Cardiac muscle cell (in vitro differentiated cells and primary cell): Measurements from ENCODE around the gene C19orf85. TPM values are rescaled to one million over a fixed set of nuclear protein-coding genes. Genes with fewer than 3 reads are reported as not detected.

Experiments used
- DNase-seq, 2 donors: peaks; one replicate each; pipeline versions ENCODE4 v3.0.0 to v3.0.0-alpha.2; 2010 to 2017; ENCODE audit warnings: low read depth in 1 of 2, low spot score in 1 of 2
- H3K27ac ChIP-seq: fragments of 200-600 bp; sonication (generic); 2 replicates; pipeline ENCODE4 v1.5.1; 2016
- H3K27me3 ChIP-seq: fragments of 200-600 bp; sonication (generic); 2 replicates; pipeline ENCODE4 v1.6.0; 2016; ENCODE audit warnings: control low read depth
- H3K36me3 ChIP-seq: fragments of 200-600 bp; sonication (generic); 2 replicates; pipeline ENCODE4 v1.5.1; 2016; ENCODE audit warnings: control low read depth
- H3K4me1 ChIP-seq: fragments of 200-600 bp; sonication (generic); 2 replicates; pipeline ENCODE4 v1.8.1; 2017; ENCODE audit warnings: low read depth, mild to moderate bottlenecking, mixed run types
- H3K4me3 ChIP-seq: fragments of 200-600 bp; sonication (generic); 2 replicates; pipeline ENCODE4 v1.5.1; 2016; ENCODE audit warnings: mild to moderate bottlenecking
- H3K9me3 ChIP-seq: fragments of 200-600 bp; sonication (generic); 2 replicates; pipeline ENCODE4 v1.5.1; 2017; ENCODE audit warnings: low read depth, mild to moderate bottlenecking, control low read depth
- CTCF ChIP-seq: IDR thresholded peaks from 2 replicates; pipeline ENCODE4 v1.5.1; 2012; ENCODE audit warnings: low read depth, mild to moderate bottlenecking, low read length
- polyA plus RNA-seq: library from polyadenylated mRNA; unstranded; fragments of >200 nt; fragmentation: Nextera tagmentation; extraction: Ambion mirVana; gene quantifications from 2 replicates; pipeline ENCODE4 v1.2.1, GENCODE V29; 2016
- total RNA-seq: library from RNA; depleted of rRNA; stranded (reverse); fragments of >200 nt; gene quantifications from 2 replicates; pipeline ENCODE4 v1.2.3, GENCODE V29; 2016

C19orf85 gene
- total and polyA plus RNA-seq, 2 experiments from 2014 or later, result not detected

- peak in 1 of 2 donors; percentile 62 for DNase-seq
- H3K27ac ChIP-seq, result no peak overlapping the region
- no peaks in the 10 kb centered on the region for H3K4me1 ChIP-seq
- H3K4me3 ChIP-seq, result no peak overlapping the region
- no peaks in the 10 kb centered on the region for H3K27me3 ChIP-seq
- H3K9me3 ChIP-seq, result no peaks in the 10 kb centered on the region
- H3K36me3 ChIP-seq, result no peaks in the 10 kb centered on the region
- no peak for TF ChIP-seq CTCF
Observed at GRCh38 chr19:55472463-55472862, 7.9 kb upstream of the C19orf85 start.

- no peak for DNase-seq
- no peak overlapping the region for H3K27ac ChIP-seq
Observed at GRCh38 chr19:55471266-55471665, 6.7 kb upstream of the C19orf85 start.

GRCh38 chr19:55468054-55468393 is 3.5 kb upstream of the C19orf85 start:
- H3K27ac ChIP-seq, result no peak overlapping the region
- DNase-seq, result no peak
- H3K27me3 ChIP-seq, result no peaks in the 10 kb centered on the region
- TF ChIP-seq CTCF, result no peak
- H3K4me3 ChIP-seq, result no peak overlapping the region
- H3K9me3 ChIP-seq, result no peaks in the 10 kb centered on the region
- no peaks in the 10 kb centered on the region for H3K4me1 ChIP-seq
- H3K36me3 ChIP-seq, result no peaks in the 10 kb centered on the region

More at GRCh38 chr19:55471266-55471665, 6.7 kb upstream of the C19orf85 start:
- no peaks in the 10 kb centered on the region for H3K9me3 ChIP-seq
- H3K4me3 ChIP-seq, result no peak overlapping the region
- H3K36me3 ChIP-seq, result no peaks in the 10 kb centered on the region
- H3K4me1 ChIP-seq, result no peaks in the 10 kb centered on the region
- TF ChIP-seq CTCF, result no peak
- H3K27me3 ChIP-seq, result no peaks in the 10 kb centered on the region

DNA sequence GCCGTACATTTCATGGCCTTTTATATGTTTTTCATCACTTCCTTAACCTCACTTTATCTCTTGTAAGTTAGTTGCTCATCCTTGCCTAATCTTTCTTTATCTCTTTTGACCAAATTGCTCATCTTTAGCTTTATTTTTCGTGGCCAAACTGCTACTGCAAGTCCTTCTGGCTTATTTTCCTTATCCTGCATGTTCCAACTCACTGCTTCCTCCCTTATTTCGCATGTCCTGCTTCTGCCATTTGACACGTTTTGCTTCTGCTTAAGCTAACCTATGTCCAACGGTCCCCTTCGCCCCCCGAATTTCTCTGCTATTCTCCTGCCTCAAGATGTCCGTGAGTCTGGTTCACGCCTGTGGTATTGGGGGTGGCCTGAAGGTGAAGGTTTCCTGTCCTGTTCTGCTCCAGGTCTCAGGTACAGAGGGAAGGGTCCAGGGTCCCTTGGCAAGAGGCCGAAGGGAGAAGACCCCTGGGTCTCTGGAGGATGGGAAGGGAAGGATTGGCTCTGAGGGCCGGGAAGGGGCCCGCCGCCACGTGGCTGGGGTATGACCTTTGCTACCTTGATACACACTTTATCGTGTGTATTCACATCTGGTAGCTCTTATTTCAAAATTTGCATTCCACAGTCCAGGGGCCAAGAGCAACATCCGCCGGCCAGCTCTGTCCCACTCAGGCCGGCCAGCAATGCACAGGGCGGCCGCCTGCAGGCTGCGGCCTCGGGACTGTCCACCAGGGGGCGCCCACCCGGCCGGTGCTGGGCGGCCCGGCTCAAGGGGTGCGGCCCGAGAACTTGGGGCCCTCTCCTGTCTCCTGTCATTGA is 2.9 kb upstream of the C19orf85 start:
- Histone ChIP-seq H3K27ac (no peak overlapping the region), H3K4me3 (no peak overlapping the region), H3K9me3 (no peaks in the 10 kb centered on the region), H3K4me1 (no peaks in the 10 kb centered on the region), H3K36me3 (no peaks in the 10 kb centered on the region), H3K27me3 (no peaks in the 10 kb centered on the region)
- TF ChIP-seq CTCF, result peak; percentile 99
- DNase-seq, result peak; percentile 64 to 91

- Histone ChIP-seq H3K4me3 (no peak overlapping the region), H3K27me3 (no peaks in the 10 kb centered on the region), H3K27ac (no peak overlapping the region), H3K4me1 (no peaks in the 10 kb centered on the region), H3K36me3 (no peaks in the 10 kb centered on the region), H3K9me3 (no peaks in the 10 kb centered on the region)
- TF ChIP-seq CTCF, result no peak
- no peak for DNase-seq
Observed at GRCh38 chr19:55466241-55466614, 1.7 kb upstream of the C19orf85 start.
